HCT116 (cell line): ENCODE data around the gene GGA2. TPM values are rescaled to one million over a fixed set of nuclear protein-coding genes. Genes with fewer than 3 reads are reported as not detected.

Source experiments
- total RNA-seq: library from RNA; stranded (reverse); gene quantifications from one replicate; pipeline ENCODE4 v1.2.1, GENCODE V29; 2021; ENCODE audit not compliant: unreplicated experiment

GGA2 gene
- total RNA-seq, 1 experiment from 2014 or later = 68.3 TPM

Other genes with a start within 250 kb of the GGA2 start
- 0.37 TPM for gene SCNN1B, start 208.2 kb downstream of the GGA2 start, total RNA-seq
- gene COG7, start 57.3 kb downstream of the GGA2 start, total RNA-seq = 22.1 TPM
- 35.6 TPM for gene EARS2, start 46.9 kb upstream of the GGA2 start, total RNA-seq
- 89.6 TPM for gene UBFD1, start 47.2 kb upstream of the GGA2 start, total RNA-seq
- gene NDUFAB1, start 85.8 kb upstream of the GGA2 start, total RNA-seq = 169 TPM
- gene PALB2, start 130.8 kb upstream of the GGA2 start, total RNA-seq = 15.6 TPM
- gene DCTN5, start 131.0 kb upstream of the GGA2 start, total RNA-seq = 42.9 TPM
- gene PLK1, start 168.4 kb upstream of the GGA2 start, total RNA-seq = 144 TPM
- 0.47 TPM for gene ERN2, start 202.7 kb upstream of the GGA2 start, total RNA-seq
- not detected for gene CHP2, start 244.5 kb upstream of the GGA2 start, total RNA-seq